ENCODE measurements around the gene FNIP2.
"Not testable (repeated sequence)": the region's sequence is repeated elsewhere in the genome, so short reads cannot be mapped to it uniquely, and the experiment has no call there.

Gene FNIP2

GRCh38 chr4:158870626-158871334, 102.0 kb downstream of the FNIP2 start:
- no peak for DNase-seq (ENCODE audit: low spot score)

- no peak for DNase-seq (ENCODE audit: low spot score)
Observed at GRCh38 chr4:158871335-158871724, 102.5 kb downstream of the FNIP2 start.

GRCh38 chr4:158873795-158874401, 105.1 kb downstream of the FNIP2 start:
- peak; percentile 19 for DNase-seq (ENCODE audit: low spot score)

DNA sequence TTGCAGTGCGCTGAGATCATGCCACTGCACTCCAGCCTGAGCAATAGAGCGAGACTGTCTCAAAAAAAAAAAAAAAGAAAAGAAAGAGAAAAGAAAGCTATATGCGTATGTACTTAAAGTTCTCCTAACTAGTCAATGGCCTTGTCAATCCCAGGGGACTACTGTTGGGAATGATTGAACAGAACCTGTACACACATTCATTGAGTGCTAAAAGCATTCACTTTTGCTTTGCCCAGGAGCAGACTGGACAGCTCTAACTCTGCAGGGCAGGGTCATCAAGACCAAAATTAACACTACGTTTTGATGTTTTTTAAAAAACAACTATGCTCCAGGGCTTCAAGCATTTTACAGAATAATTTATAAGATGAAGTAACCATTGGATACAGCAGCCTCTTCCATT, 106.2 kb downstream of the FNIP2 start:
- no peak for DNase-seq (ENCODE audit: low spot score)

DNA sequence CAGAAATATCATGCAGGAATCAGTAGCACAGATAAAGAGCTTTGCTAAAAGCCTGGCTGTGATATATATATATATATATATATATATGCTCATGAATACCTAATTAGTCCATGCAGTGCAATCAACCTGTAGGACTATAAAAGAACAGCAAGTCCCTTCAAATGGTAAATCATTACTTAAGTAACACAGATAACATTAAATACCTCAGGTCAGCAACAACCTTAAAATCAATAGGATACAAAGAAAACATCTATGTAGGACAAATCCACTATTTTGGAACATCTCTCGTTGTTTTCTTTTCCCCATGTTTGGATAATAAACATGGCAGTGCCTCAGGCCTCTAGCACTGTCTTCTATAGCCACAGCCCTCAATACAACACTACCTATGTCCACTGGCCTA, 106.6 kb downstream of the FNIP2 start:
- no peak for DNase-seq (ENCODE audit: low spot score)

GRCh38 chr4:158877069-158877468, 108.2 kb downstream of the FNIP2 start:
- no peak for DNase-seq (ENCODE audit: low spot score)

GRCh38 chr4:158882142-158882541, 113.3 kb downstream of the FNIP2 start:
- not testable (repeated sequence) for DNase-seq (ENCODE audit: low spot score)

DNA sequence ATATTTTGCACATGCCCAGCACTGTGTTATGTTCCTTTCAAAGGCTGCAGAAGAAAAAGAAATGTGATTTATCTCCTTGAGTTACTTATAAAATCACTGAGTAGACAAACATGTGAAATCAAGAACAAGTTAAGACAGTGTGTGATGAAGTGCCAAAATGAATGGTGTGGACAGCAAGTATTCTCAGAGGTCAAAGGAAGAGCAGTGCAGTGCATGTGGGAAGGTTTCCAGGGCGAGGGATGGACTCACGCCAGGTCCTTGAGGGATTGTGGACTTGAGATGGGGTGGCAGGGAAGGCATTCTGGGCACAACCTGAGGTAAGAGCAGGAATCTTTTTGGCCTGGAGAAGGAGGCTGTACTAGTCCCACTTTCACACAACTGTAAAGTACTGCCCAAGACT, 115.5 kb downstream of the FNIP2 start:
- no peak for DNase-seq (ENCODE audit: low spot score)

DNA sequence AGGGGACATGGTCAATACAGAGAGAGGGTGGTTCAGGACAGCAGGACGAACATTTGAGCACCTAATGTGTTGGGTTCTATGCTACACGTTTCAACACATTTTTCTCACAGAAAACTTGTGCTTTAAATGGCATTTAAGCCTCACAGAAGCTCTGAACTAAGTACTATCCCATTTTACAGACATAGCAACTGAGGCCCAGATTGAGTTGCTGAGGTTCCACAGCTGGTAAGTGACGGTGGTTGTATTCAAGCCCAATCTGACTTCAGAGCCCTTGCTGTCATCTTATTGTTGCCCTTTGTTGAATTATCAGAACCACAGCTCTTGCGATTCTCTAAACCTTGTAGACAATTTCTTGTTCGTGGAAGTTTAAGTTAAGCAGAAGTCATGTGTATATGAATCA, 116.7 kb downstream of the FNIP2 start:
- DNase-seq (ENCODE audit: low spot score): no peak

- DNase-seq (ENCODE audit: low spot score): no peak
Observed at GRCh38 chr4:158890294-158890693, 121.5 kb downstream of the FNIP2 start.

- no peak for DNase-seq (ENCODE audit: low spot score)
Observed at GRCh38 chr4:158891256-158891655, 122.4 kb downstream of the FNIP2 start.

- DNase-seq (ENCODE audit: low spot score): no peak
Observed at GRCh38 chr4:158894826-158895225, 126.0 kb downstream of the FNIP2 start.

DNA sequence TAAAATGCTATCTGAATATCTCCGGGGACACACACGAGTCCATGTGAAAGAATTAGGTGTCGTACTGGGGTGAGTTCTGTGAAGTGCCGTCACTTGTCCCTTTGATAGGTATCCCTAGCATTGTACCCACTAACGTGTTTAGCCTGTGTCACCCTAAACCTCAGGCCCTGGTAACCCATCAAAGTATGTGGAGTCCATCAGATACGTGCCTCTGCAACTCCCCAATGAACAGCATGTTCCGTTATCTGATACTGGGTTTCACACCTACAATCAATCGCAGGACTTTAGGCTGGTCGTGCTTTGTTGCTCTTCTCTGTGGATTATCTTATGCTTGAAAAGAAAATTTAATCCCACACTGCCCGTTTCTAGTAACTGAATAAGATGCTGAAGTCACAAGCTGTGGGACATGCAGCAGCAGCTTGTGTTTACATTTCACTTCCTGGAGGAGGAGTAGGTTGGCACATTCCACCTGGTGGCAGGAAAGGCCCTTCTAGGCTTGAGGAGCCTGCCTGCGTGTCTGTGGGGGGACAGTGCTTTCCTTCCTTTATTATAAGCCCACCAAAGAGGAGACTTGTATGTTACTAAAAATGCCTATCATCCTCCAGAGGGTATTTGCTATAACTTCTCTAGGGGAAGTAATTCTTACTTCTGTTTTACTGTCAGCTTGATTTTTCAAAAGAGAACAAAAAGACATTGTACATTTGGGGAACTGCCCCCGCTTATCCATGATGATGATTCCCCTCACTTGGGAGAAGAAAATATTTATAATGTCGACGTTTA, 127.2 kb downstream of the FNIP2 start:
- no peak for DNase-seq (ENCODE audit: low spot score)

DNA sequence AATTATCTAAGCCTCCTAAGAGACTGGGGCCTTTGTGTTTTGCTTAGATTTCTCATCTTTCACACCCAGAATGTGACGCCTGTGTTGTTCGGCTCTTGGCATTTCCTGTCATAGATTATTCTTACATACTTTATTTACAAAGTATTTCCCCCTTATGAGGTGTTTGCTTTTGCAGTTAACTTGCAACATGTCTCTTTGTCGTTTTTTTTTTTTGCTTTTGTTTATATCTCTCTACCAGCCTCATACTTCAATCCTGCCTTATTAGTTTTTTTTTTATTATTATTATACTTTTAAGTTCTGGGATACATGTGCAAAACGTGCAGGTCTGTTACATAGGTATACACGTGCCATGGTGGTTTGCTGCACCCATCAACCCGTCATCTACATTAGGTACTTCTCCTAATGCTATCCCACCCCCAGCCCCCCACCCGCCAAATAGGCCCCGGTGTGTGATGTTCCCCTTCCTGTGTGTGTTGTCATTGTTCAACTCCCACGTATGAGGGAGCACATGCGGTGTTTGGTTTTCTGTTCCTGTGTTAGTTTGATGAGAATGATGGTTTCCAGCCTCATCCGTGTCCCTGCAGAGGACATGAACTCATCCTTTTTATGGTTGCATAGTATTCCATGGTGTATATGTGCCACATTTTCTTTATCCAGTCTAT, 127.9 kb downstream of the FNIP2 start:
- DNase-seq (ENCODE audit: low spot score): not testable (repeated sequence)

GRCh38 chr4:158900408-158900807, 131.6 kb downstream of the FNIP2 start:
- not testable (repeated sequence) for DNase-seq (ENCODE audit: low spot score)

DNA sequence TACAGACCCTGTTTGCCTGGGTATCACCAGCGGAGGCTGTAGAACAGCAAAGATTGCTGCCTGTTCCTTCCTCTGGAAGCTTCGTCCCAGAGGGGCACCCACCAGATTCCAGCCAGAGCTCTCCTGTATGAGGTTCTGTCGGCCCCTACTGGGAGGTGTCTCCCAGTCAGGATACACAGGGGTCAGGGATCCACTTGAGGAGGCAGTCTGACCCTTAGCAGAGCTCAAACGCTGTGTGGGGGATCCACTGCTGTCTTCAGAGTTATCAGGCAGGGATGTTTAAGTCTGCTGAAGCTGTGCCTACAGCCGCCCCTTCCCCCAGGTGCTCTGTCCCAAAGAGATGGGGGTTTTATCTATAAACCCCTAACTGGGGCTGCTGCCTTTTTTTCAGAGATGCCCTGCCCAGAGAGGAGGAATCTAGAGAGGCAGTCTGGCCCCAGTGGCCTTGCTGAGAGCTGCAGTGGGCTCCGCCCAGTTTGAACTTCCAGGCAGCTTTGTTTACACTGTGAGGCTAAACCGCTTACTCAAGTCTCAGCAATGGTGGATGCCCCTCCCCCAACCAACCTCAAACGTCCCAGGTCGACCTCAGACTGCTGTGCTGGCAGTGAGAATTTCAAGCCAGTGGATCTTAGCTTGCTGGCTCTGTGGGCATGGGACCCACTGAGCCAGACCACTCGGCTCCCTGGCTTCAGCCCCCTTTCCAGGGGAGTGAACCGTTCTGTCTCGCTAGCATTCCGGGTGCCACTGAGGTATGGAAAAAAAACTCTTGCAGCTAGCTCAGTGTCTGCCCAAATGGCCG, 133.7 kb downstream of the FNIP2 start:
- DNase-seq (ENCODE audit: low spot score): peak; percentile 31

DNA sequence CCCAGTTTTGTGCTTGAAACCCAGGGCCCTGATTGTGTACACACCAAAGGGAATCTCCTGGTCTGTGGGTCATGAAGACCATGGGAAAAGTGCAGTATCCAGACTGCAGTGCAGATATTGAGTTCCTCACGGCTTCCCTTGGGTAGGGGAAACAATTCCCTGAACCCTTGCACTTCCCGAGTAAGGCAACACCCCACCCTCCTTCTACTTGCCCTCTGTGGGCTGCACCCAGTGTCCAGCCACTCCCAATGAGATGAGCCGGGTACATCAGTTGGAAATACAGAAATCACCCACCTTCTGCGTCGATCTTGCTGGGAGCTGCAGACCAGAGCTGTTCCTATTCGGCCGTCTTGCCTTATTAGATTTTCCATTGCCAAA, 134.2 kb downstream of the FNIP2 start:
- no peak for DNase-seq (ENCODE audit: low spot score)

DNA sequence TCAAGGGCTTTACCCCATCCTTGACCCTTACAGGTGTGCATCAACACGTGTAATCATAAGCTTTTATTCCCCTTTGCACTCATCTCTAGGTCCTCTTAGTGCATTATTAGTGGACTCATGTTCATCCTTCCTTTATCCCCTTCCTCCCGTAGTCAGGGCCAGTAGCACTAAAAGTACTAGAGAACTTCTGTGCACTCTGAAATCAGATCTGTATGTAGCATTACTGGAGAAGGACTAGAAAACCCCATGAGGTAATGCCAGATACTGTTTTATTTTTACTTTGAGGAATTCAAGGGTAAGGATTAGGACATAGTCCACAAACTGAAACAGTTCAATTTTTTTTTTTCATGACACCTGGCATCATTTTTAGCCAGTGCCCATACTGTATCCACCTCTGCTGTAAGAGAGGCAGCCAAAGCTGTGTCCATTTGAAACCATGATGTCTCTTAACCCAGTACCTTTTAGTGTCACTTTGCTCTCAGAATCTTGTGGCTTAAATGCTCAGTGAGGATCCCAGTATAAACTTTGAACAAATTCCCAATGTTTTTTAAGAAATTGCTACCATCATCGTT, 134.7 kb downstream of the FNIP2 start:
- DNase-seq (ENCODE audit: low spot score): no peak

DNA sequence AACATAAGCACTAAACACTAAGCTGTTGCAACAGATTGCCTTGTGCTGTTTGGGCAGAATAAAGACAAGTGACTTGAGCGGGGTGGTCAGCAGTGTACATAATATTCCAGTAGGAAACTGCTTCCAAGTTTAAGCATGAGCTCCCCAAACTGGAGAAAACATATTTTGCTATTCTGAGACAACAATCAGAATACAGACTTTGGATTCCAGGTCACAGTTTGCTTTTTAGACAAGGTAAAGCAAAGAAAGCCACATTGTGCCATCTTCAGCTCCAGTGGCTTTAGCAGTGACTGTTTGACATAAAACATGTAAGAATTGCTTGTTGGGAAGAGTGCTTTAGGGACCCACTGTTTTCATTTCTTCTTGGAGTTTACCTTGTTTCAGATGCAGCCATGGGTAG, 136.0 kb downstream of the FNIP2 start:
- no peak for DNase-seq (ENCODE audit: low spot score)

GRCh38 chr4:158906073-158906472, 137.2 kb downstream of the FNIP2 start:
- DNase-seq (ENCODE audit: low spot score): no peak

- no peak for DNase-seq (ENCODE audit: low spot score)
Observed at GRCh38 chr4:158912390-158912789, 143.6 kb downstream of the FNIP2 start.

GRCh38 chr4:158912806-158913205, 144.0 kb downstream of the FNIP2 start:
- no peak for DNase-seq (ENCODE audit: low spot score)
